B cell (primary cell): ENCODE data around the gene PARN.

Source experiments
- CTCF ChIP-seq: fragments of 200-600 bp; IDR thresholded peaks from one replicate; pipeline ENCODE4 v1.8.0; 2022; ENCODE audit warnings: antibody characterized with exemption, mild to moderate bottlenecking
- EZH2 ChIP-seq: IDR thresholded peaks from 2 replicates; pipeline ENCODE4 v1.6.1; 2012; ENCODE audit warnings: borderline replicate concordance, low read depth, mild to moderate bottlenecking, moderate library complexity, low read length; ENCODE audit not compliant: insufficient read depth, poor library complexity, severe bottlenecking

DNA sequence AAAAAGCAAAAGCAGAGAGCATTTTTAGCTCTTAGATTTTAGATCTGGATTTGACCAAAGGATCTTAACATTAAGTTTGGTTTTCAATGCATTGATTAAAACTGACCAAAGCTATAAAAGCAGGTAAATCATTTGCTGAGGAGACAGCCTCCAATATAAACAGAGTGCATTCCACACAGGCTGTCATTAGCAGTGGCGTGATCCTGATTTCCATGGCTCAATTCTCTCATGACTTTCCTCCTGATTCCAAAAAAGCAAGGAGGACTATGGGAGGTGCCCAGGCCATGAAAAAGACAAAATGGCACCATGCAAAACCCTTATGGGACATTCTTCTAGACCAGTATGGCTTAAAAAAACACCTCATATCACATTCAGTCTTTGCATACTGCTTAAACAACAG is 53.5 kb downstream of the PARN start:
- TF ChIP-seq CTCF, result no peak
- TF ChIP-seq EZH2, result no peak
